Heart right ventricle (tissue), 16 donors: ENCODE data around the gene CUEDC1. TPM values are rescaled to one million over a fixed set of nuclear protein-coding genes. Genes with fewer than 3 reads are reported as not detected.
A peak's percentile ranks its signal among the peaks of the same experiment; 100 is the strongest.

Experiments
- ATAC-seq, 8 donors: fragments of 200-7000 bp; cut with Tn5 transposase; one replicate each; pipeline ENCODE4 v1.9.1; 2020; ENCODE audit warnings: mild to moderate bottlenecking in 8 of 8, moderate library complexity in 8 of 8, moderate number of reproducible peaks in 1 of 8
- DNase-seq, 2 donors: peaks; one replicate each; pipeline ENCODE4 v3.0.0-alpha.2; 2020
- H3K27ac ChIP-seq, 10 donors: fragments of 200-600 bp; sonication (generic) in 2 of 10; one replicate each; pipeline versions ENCODE4 v1.5.0 to v1.8.0; 2020 to 2022; ENCODE audit warnings: mild to moderate bottlenecking in 3 of 10
- H3K27me3 ChIP-seq, 7 donors: fragments of 200-600 bp; one replicate each; pipeline ENCODE4 v1.8.0; 2021 to 2022; ENCODE audit warnings: mild to moderate bottlenecking in 2 of 7
- H3K36me3 ChIP-seq, 9 donors: fragments of 200-600 bp; sonication (generic) in 1 of 9; one replicate each; pipeline versions ENCODE4 v1.5.0 to v1.8.0; 2020 to 2022; ENCODE audit warnings: mild to moderate bottlenecking in 2 of 9
- H3K4me1 ChIP-seq, 9 donors: fragments of 200-600 bp; sonication (generic) in 1 of 9; one replicate each; pipeline versions ENCODE4 v1.5.0 to v1.8.0; 2020 to 2022; ENCODE audit warnings: mild to moderate bottlenecking in 4 of 9
- H3K4me3 ChIP-seq, 10 donors: fragments of 200-600 bp; sonication (generic) in 2 of 10; one replicate each; pipeline versions ENCODE4 v1.5.0 to v1.8.0; 2020 to 2022; ENCODE audit warnings: mild to moderate bottlenecking in 7 of 10, moderate library complexity in 2 of 10
- H3K9me3 ChIP-seq, 11 donors: fragments of 200-600 bp in 10 of 11; sonication (generic) in 2 of 11; one replicate each; pipeline versions ENCODE4 v1.5.0 to v1.8.0; 2013 to 2022; ENCODE audit warnings: mild to moderate bottlenecking in 2 of 11, control low read depth in 1 of 11, moderate library complexity in 1 of 11
- CTCF ChIP-seq, 9 donors: fragments of 200-600 bp; sonication (generic) in 2 of 9; IDR thresholded peaks; one replicate each; pipeline versions ENCODE4 v1.5.0 to v1.8.0; 2021 to 2022; ENCODE audit warnings: antibody characterized with exemption in 9 of 9, mild to moderate bottlenecking in 5 of 9, moderate library complexity in 1 of 9
- WGBS, 2 donors: extraction: QIAGEN DNeasy Blood & Tissue Kit; methylation state at CpG; one replicate each; pipeline ENCODE4 v1.1.7; 2013; ENCODE audit warnings: inconsistent platforms in 1 of 2; 5-methylcytosine and 5-hydroxymethylcytosine counted together
- intact Hi-C, 10 donors: fragments of 100-400 bp; cut with DNase I; formaldehyde crosslinking; loops; one replicate each; pipeline versions ENCODE4 v1.11.1 to v1.14.2; 2022
- polyA plus RNA-seq, 2 donors: library from polyadenylated mRNA; stranded (reverse); fragments of 200-250 nt; gene quantifications; one replicate each; pipeline ENCODE4 v1.2.3, GENCODE V29; 2013
- total RNA-seq, 10 donors: library from RNA; stranded (reverse); fragmentation: NEBNext Ultra II Directional in 3 of 10; extraction: Animal tissue kit (Norgen Biotek cat#: 25700) in 3 of 10; gene quantifications; one replicate each; pipeline versions ENCODE4 v1.2.1 to v1.2.4, GENCODE V29; 2021 to 2023
- donor health status: Arrhythmogenic right ventricular cardiomyopathy.
- donor health status: ischemic (EF 13 %, LVEDD 7.1; RV severe dilation, severe dysfunction).
- donor health status: healthy with polysubstance abuse.
- donor health status: DM: no; HTN: yes; CAD: no.
- donor health status: DM: no; HTN: no; CAD: no.
- donor health status: ischemic (EF 25% LVEDD 6.9; RV normal size, moderate dysfunction).
- donor health status: ischemic (EF 25% LVEDD 5.7; RV mildly dilated, moderate dysfunction).
- donor health status: healthy.
- donor health status: DM: yes; HTN: yes; CAD: no.
- donor health status: Ischemic cardiomyopathy.
- donor health status: ischemic (EF 35%, LVEDD 5.7; RV mildly dilated, moderate dysfunction).
- donor health status: nonischemic (EF 11% LVEDD 7.7; RV severe dilation, severe dysfunction).
- donor health status: DM: yes; HTN: yes; CAD: no.
- donor health status: PGD.
- donor health status: ischemic (EF 29% LVEDD 5.4; RV normal size, mild dysfunction).
- donor health status: nonischemic (EF 23%, LVEDD 6.1; RV moderate dilation, normal function).

Gene CUEDC1
- total and polyA plus RNA-seq, 12 donors: 26.9 to 65.0 (median 45.4) TPM

- DNase-seq (no peak), ATAC-seq (no peak)
- peaks cover 0 to 71% (median 37%) of the 10 kb centered on the region in 9 donors for H3K36me3 ChIP-seq
- WGBS, 2 donors: 34 to 55% methylated on average over 14 of the region's 14 CpGs
- peaks cover 6 to 71% (median 62%) of the 10 kb centered on the region in 9 donors for H3K4me1 ChIP-seq
- peak overlapping the region in 2 of 10 donors; percentile 3 to 19 for H3K27ac ChIP-seq
- H3K9me3 ChIP-seq: no peaks in the 10 kb centered on the region
- H3K27me3 ChIP-seq: no peaks in the 10 kb centered on the region
- no peak for TF ChIP-seq CTCF (IDR thresholded peaks at IDR 0.05)
- intact Hi-C loops: no loop called here
- peak overlapping the region in 1 of 10 donors; percentile 0 for H3K4me3 ChIP-seq
These were observed 27.4 kb upstream of the CUEDC1 start for GRCh38 chr17:57982452-57983170.

GRCh38 chr17:57980522-57980921 lies 25.3 kb upstream of the CUEDC1 start:
- WGBS, 2 donors: 77 to 81% methylated on average over 4 of the region's 4 CpGs
- H3K9me3 ChIP-seq: no peaks in the 10 kb centered on the region
- H3K4me3 ChIP-seq: no peak overlapping the region
- peaks cover 6 to 65% (median 51%) of the 10 kb centered on the region in 9 donors for H3K4me1 ChIP-seq
- TF ChIP-seq CTCF (IDR thresholded peaks at IDR 0.05): no peak
- H3K36me3 ChIP-seq: peaks cover 0 to 92% (median 56%) of the 10 kb centered on the region in 9 donors
- intact Hi-C loops: no loop called here
- no peak overlapping the region for H3K27ac ChIP-seq
- DNase-seq (no peak), ATAC-seq (no peak)
- H3K27me3 ChIP-seq: no peaks in the 10 kb centered on the region

GRCh38 chr17:57979076-57979475 lies 23.9 kb upstream of the CUEDC1 start:
- ATAC-seq (no peak), DNase-seq (no peak)
- 78 to 87% methylated on average over 1 of the region's 1 CpG for WGBS, 2 donors
- no peak for TF ChIP-seq CTCF (IDR thresholded peaks at IDR 0.05)
- Histone ChIP-seq H3K4me1 (peaks cover 2 to 64% (median 48%) of the 10 kb centered on the region in 9 donors), H3K27me3 (no peaks in the 10 kb centered on the region), H3K4me3 (no peak overlapping the region), H3K9me3 (no peaks in the 10 kb centered on the region), H3K36me3 (peaks cover 0 to 95% (median 67%) of the 10 kb centered on the region in 9 donors), H3K27ac (no peak overlapping the region)
- intact Hi-C loops: no loop called here

- 74 to 79% methylated on average over 3 of the region's 3 CpGs for WGBS, 2 donors
- peaks cover 0 to 99% (median 62%) of the 10 kb centered on the region in 9 donors for H3K36me3 ChIP-seq
- TF ChIP-seq CTCF (IDR thresholded peaks at IDR 0.05): no peak
- no peak for ATAC-seq
- intact Hi-C loops: no loop called here
- H3K9me3 ChIP-seq: no peaks in the 10 kb centered on the region
- DNase-seq: no peak
- H3K4me1 ChIP-seq: peaks cover 0 to 63% (median 42%) of the 10 kb centered on the region in 9 donors
- H3K4me3 ChIP-seq: no peak overlapping the region
- no peaks in the 10 kb centered on the region for H3K27me3 ChIP-seq
- no peak overlapping the region for H3K27ac ChIP-seq
These were observed 21.4 kb upstream of the CUEDC1 start for GRCh38 chr17:57976594-57976993.
